ENCODE measurements around the gene RRAGD.

RRAGD gene

GRCh38 chr6:89449193-89449592 is 37.1 kb upstream of the RRAGD start:
- no peak for TF ChIP-seq CTCF (IDR thresholded peaks at IDR 0.05; ENCODE audit: low read depth, low read length, missing control alignments)
- no peak for DNase-seq (ENCODE audit: low read depth)
- no peak overlapping the region for H3K4me3 ChIP-seq (ENCODE audit: low read depth, low read length)
- in situ Hi-C loops (cut with HindIII; ENCODE audit: low sequenced_read_pairs): loop anchor here (25.0 kb wide), 1 partner anchor 313 kb away; no protein-coding TSS in a partner anchor

DNA sequence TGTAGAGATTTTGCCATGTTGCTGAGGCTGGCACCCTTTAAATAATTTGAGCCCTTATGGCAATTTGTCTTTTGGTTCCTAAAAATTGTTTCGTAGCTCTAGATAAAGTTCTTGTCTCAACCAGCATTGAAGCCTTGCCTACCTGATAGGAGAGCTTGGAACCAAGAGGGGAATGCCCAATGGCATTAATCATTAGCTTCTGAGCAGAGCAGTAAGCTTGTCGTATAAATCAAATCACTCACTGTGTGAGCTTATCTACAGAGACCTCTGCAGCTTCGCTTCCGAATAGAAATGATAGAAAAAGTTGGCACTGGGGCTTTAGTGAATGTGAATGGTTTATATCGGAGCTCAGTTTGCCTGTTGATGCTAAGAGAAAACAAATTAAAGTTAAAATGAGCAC is 31.6 kb upstream of the RRAGD start:
- no peak for DNase-seq (ENCODE audit: low read depth)
- H3K4me3 ChIP-seq (ENCODE audit: low read depth, low read length): no peak overlapping the region
- no peak for TF ChIP-seq CTCF (IDR thresholded peaks at IDR 0.05; ENCODE audit: low read depth, low read length, missing control alignments)
- in situ Hi-C loops (cut with HindIII; ENCODE audit: low sequenced_read_pairs): loop anchor here (25.0 kb wide), 1 partner anchor 319 kb away; no protein-coding TSS in a partner anchor

DNA sequence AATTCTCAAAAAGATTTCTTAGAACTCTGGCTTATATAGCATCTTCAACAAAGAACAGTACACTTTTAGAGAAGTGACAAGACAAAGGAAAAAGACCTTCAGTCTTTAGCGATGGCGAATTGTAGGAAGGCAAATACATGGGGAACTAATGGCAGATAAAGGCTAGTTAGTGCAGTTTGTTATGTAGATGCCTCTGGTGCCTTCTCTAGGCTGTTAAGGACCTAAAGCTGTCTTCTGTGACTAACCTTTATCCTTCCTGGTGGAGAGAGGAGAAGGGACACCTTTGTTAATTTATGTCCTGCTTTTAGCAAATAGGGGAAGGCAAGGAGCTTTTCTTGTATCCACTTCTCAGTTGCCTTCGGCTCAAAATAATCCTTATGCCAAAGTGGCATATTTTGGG is 28.1 kb upstream of the RRAGD start:
- H3K4me3 ChIP-seq (ENCODE audit: low read depth, low read length): no peak overlapping the region
- DNase-seq (ENCODE audit: low read depth): no peak
- TF ChIP-seq CTCF (IDR thresholded peaks at IDR 0.05; ENCODE audit: low read depth, low read length, missing control alignments): no peak
- in situ Hi-C loops (cut with HindIII; ENCODE audit: low sequenced_read_pairs): loop anchor here (25.0 kb wide), 1 partner anchor 322 kb away; no protein-coding TSS in a partner anchor

DNA sequence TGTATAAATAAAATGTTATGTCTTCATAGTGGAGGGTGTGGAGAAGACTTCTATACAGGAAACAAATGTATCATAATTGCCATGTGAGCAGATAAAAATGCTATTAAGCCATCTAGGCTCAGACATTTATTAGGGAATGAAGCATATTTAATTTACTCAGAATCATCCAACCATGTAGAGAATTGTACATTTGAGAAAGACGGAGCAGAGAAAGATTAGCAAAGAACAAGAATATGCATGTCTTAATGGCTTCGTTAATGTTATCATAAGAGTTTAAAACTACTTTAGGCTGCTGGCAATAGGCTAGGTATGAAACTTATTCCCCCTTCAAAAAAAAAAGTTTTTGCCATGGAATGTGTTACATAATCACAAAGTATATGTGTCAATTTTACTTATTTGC is 26.9 kb upstream of the RRAGD start:
- in situ Hi-C loops (cut with HindIII; ENCODE audit: low sequenced_read_pairs): loop anchor here (10.0 to 25.0 kb wide), 2 partner anchors 196 to 323 kb away; partner anchors contain the start of gene LYRM2
- no peak for DNase-seq (ENCODE audit: low read depth)
- no peak for TF ChIP-seq CTCF (IDR thresholded peaks at IDR 0.05; ENCODE audit: low read depth, low read length, missing control alignments)

DNA sequence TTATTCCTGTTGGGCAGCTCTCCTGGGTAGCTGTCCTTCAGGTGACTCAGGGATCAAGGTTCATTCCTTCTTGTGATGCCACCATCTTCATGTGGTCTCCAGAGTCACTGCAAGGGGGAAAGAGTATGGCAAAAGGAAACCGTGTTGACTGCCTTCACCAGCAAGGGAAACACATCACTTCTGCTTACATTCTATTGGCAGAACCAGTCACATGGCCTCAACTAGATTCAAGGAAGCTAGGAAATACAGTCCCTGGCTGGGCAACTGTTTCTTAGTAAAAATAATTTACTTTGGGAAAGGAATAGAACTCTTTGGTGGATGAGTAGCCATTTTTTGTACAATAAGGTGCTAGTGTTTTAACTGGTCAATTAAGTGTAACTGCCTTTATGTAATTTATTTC is 26.2 kb upstream of the RRAGD start:
- in situ Hi-C loops (cut with HindIII; ENCODE audit: low sequenced_read_pairs): loop anchor here (10.0 to 25.0 kb wide), 2 partner anchors 197 to 324 kb away; partner anchors contain the start of gene LYRM2
- H3K4me3 ChIP-seq (ENCODE audit: low read depth, low read length): no peak overlapping the region
- no peak for TF ChIP-seq CTCF (IDR thresholded peaks at IDR 0.05; ENCODE audit: low read depth, low read length, missing control alignments)

More for the DNA sequence above, 26.9 kb upstream of the RRAGD start:
- H3K4me3 ChIP-seq (ENCODE audit: low read depth, low read length): no peak overlapping the region

GRCh38 chr6:89436226-89436625 is 24.2 kb upstream of the RRAGD start:
- no peak for TF ChIP-seq CTCF (IDR thresholded peaks at IDR 0.05; ENCODE audit: low read depth, low read length, missing control alignments)
- in situ Hi-C loops (cut with HindIII; ENCODE audit: low sequenced_read_pairs): loop anchor here (10.0 to 25.0 kb wide), 2 partner anchors 199 to 326 kb away; partner anchors contain the start of gene LYRM2
- no peak overlapping the region for H3K4me3 ChIP-seq (ENCODE audit: low read depth, low read length)
- DNase-seq (ENCODE audit: low read depth): no peak

More for the DNA sequence above, 26.2 kb upstream of the RRAGD start:
- DNase-seq (ENCODE audit: low read depth): no peak
